MM.1S (cell line): Measurements from ENCODE around the gene EEF1B2.

ENCODE experiments used
- DNase-seq: peaks from one replicate; pipeline ENCODE4 v3.0.0-alpha.2; 2015
- H2AFZ ChIP-seq: fragments of 300-600 bp; sonication (generic); 2 replicates; pipeline ENCODE4 v1.6.0; 2016; ENCODE audit warnings: antibody characterized with exemption, low read length
- H3F3A ChIP-seq: fragments of 300-600 bp; sonication (generic); 2 replicates; pipeline ENCODE4 v1.6.1; 2016; ENCODE audit warnings: mild to moderate bottlenecking, antibody characterized with exemption, low read length, moderate library complexity, mixed read lengths; ENCODE audit not compliant: insufficient read depth
- H3K27ac ChIP-seq: fragments of 300-600 bp; sonication (generic); 2 replicates; pipeline ENCODE4 v1.5.1; 2016; ENCODE audit warnings: mild to moderate bottlenecking, low read length
- H3K27me3 ChIP-seq: fragments of 300-600 bp; sonication (generic); replicated peaks from 2 replicates; pipeline ENCODE4 v1.6.0; 2016; ENCODE audit warnings: low read length; ENCODE audit not compliant: insufficient read depth
- H3K36me3 ChIP-seq: fragments of 300-600 bp; sonication (generic); replicated peaks from 2 replicates; pipeline ENCODE4 v1.6.1; 2016; ENCODE audit warnings: mild to moderate bottlenecking, low read length, mixed read lengths; ENCODE audit not compliant: insufficient read depth
- H3K4me1 ChIP-seq: fragments of 300-600 bp; sonication (generic); 2 replicates; pipeline ENCODE4 v1.6.1; 2016; ENCODE audit warnings: low read length, mixed read lengths
- H3K4me2 ChIP-seq: fragments of 300-600 bp; sonication (generic); 2 replicates; pipeline ENCODE4 v1.6.0; 2016; ENCODE audit warnings: low read depth, low read length
- H3K4me3 ChIP-seq: fragments of 300-600 bp; sonication (generic); 2 replicates; pipeline ENCODE4 v1.5.1; 2016; ENCODE audit warnings: low read length, mixed read lengths
- H3K79me2 ChIP-seq: fragments of 300-600 bp; sonication (generic); 2 replicates; pipeline ENCODE4 v1.6.1; 2016; ENCODE audit warnings: mixed run types, low read length, mixed read lengths
- H3K9ac ChIP-seq: fragments of 300-600 bp; sonication (generic); 2 replicates; pipeline ENCODE4 v1.6.1; 2016; ENCODE audit warnings: low read length, mixed read lengths
- H3K9me2 ChIP-seq: fragments of 300-600 bp; sonication (generic); replicated peaks from 2 replicates; pipeline ENCODE4 v1.6.1; 2016; ENCODE audit warnings: mild to moderate bottlenecking, low read length, mixed read lengths; ENCODE audit not compliant: insufficient read depth
- H3K9me3 ChIP-seq: fragments of 300-600 bp; sonication (generic); replicated peaks from 2 replicates; pipeline ENCODE4 v1.6.1; 2016; ENCODE audit warnings: mild to moderate bottlenecking, low read length, mixed read lengths; ENCODE audit not compliant: insufficient read depth
- H4K20me1 ChIP-seq: fragments of 300-600 bp; sonication (generic); 2 replicates; pipeline ENCODE4 v1.6.1; 2016; ENCODE audit warnings: mild to moderate bottlenecking, low read length, moderate library complexity, mixed read lengths; ENCODE audit not compliant: insufficient read depth
- CTCF ChIP-seq: fragments of 300-600 bp; sonication (generic); IDR thresholded peaks from 2 replicates; pipeline ENCODE4 v1.5.1; 2016; ENCODE audit warnings: antibody characterized with exemption, low read length, mixed read lengths
- EZH2 ChIP-seq: fragments of 300-600 bp; sonication (generic); optimal IDR thresholded peaks from 2 replicates; pipeline ENCODE3; 2017; ENCODE audit warnings: low read depth, mild to moderate bottlenecking, antibody characterized with exemption, low read length, mixed read lengths
- EZH2phosphoT487 ChIP-seq: fragments of 300-600 bp; sonication (generic); IDR thresholded peaks from 2 replicates; pipeline ENCODE4 v1.6.1; 2018; ENCODE audit warnings: antibody characterized with exemption, low read length

Gene EEF1B2

GRCh38 chr2:206208900-206209299 lies 49.2 kb downstream of the EEF1B2 start:
- no peaks in the 10 kb centered on the region for H3F3A ChIP-seq
- no peak overlapping the region for H3K9ac ChIP-seq
- no peaks in the 10 kb centered on the region for H3K9me3 ChIP-seq
- H2AFZ ChIP-seq = no peak overlapping the region
- no peaks in the 10 kb centered on the region for H3K79me2 ChIP-seq
- no peak for DNase-seq
- no peaks in the 10 kb centered on the region for H4K20me1 ChIP-seq
- peaks cover 6% of the 10 kb centered on the region; the same call in 1 of the 2 replicates for H3K4me1 ChIP-seq
- no peaks in the 10 kb centered on the region for H3K9me2 ChIP-seq
- H3K27ac ChIP-seq = no peak overlapping the region
- no peak for TF ChIP-seq CTCF
- no peak overlapping the region for H3K4me2 ChIP-seq
- no peaks in the 10 kb centered on the region for H3K27me3 ChIP-seq
- H3K36me3 ChIP-seq = no peaks in the 10 kb centered on the region
- no peak overlapping the region for H3K4me3 ChIP-seq

GRCh38 chr2:206211657-206212255 lies 52.1 kb downstream of the EEF1B2 start:
- Histone ChIP-seq H3K4me3 (no peak overlapping the region), H3K36me3 (no peaks in the 10 kb centered on the region), H3K79me2 (no peaks in the 10 kb centered on the region), H4K20me1 (no peaks in the 10 kb centered on the region), H2AFZ (no peak overlapping the region), H3K27ac (no peak overlapping the region), H3K9me2 (no peaks in the 10 kb centered on the region), H3K4me2 (no peak overlapping the region), H3K9ac (no peak overlapping the region), H3K4me1 (peaks cover 6% of the 10 kb centered on the region; the same call in 1 of the 2 replicates), H3F3A (no peaks in the 10 kb centered on the region), H3K9me3 (no peaks in the 10 kb centered on the region), H3K27me3 (no peaks in the 10 kb centered on the region)
- TF ChIP-seq CTCF = no peak
- no peak for TF ChIP-seq EZH2phosphoT487
- no peak for TF ChIP-seq EZH2
- DNase-seq = no peak
